DND-41 (cell line): ENCODE results near the gene USF3.

ENCODE experiments used
- EZH2 ChIP-seq: IDR thresholded peaks from 3 replicates; pipeline ENCODE4 v1.6.1; 2012; ENCODE audit warnings: borderline replicate concordance, low read depth, mild to moderate bottlenecking, moderate library complexity, low read length, inconsistent platforms; ENCODE audit not compliant: severe bottlenecking
- TF ChIP-seq, protein P1 (sequence below): IDR thresholded peaks from 2 replicates; pipeline ENCODE4 v1.5.1; 2012; ENCODE audit warnings: borderline replicate concordance, low read length, moderate library complexity, mild to moderate bottlenecking; ENCODE audit not compliant: poor library complexity, severe bottlenecking; ENCODE audit errors: extremely low read depth

DNA sequence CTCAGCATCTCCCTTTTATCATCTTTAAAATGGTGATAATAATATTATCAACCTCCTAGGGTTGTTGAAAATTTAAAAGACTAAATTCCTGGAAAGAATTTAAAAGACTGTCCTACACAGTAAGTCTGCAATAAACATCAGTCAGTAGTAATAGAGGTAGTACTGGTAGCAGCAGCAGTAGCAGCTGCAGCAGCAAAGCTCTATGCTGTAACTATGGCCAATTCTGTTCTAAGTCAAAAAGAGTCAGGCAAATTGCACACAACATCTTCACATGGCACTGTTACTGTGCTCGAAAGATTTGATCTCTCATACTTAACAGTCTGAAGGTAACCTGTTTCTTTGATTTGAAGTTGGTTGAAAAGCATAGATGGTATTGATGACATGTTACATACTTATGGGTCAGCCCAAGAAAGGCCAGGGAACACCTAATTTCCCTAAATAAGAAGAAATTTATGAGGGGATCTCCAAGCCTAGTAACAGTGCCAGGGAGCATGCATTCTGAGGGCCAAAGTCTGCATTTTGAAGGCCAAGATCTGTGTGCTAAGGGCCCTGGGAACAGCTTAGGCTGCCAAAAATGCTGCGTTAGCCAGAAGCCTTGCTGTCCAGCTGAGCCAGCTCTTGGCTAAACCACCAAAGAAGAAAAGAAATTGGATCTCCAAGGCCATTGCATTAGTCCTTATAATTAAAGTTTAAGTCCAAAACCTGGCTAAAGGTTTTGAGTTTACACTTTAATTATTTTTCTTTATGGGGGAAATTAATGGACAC lies 95.8 kb downstream of the USF3 start:
- TF ChIP-seq, protein P1, sequence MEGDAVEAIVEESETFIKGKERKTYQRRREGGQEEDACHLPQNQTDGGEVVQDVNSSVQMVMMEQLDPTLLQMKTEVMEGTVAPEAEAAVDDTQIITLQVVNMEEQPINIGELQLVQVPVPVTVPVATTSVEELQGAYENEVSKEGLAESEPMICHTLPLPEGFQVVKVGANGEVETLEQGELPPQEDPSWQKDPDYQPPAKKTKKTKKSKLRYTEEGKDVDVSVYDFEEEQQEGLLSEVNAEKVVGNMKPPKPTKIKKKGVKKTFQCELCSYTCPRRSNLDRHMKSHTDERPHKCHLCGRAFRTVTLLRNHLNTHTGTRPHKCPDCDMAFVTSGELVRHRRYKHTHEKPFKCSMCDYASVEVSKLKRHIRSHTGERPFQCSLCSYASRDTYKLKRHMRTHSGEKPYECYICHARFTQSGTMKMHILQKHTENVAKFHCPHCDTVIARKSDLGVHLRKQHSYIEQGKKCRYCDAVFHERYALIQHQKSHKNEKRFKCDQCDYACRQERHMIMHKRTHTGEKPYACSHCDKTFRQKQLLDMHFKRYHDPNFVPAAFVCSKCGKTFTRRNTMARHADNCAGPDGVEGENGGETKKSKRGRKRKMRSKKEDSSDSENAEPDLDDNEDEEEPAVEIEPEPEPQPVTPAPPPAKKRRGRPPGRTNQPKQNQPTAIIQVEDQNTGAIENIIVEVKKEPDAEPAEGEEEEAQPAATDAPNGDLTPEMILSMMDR = no peak
- TF ChIP-seq EZH2 = no peak
